CD4-positive, alpha-beta T cell treated with Interleukin-17A for 4 hours (primary cell): ENCODE results near the gene VTI1A.

ENCODE experiments used
- DNase-seq: peaks from one replicate; pipeline ENCODE4 v3.0.0-alpha.2; 2020; ENCODE audit warnings: mixed read lengths

The VTI1A gene

GRCh38 chr10:112649006-112649821 is 202.2 kb downstream of the VTI1A start:
- DNase-seq: no peak

DNA sequence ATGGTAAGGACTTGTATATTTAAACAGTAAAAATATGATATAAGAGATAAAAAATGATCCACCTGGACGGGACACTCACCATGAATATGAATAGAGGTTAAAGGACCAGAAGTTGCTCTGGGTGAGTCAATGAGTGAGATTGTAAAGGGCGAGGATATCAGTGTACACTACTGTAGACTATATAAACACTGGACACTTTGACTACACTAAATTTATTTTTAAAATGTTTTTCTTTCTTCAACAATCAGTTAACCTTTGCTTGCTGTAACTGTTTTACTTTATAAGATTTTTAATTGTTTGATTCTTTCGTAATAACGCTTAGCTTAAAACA is 202.8 kb downstream of the VTI1A start:
- DNase-seq: no peak

DNA sequence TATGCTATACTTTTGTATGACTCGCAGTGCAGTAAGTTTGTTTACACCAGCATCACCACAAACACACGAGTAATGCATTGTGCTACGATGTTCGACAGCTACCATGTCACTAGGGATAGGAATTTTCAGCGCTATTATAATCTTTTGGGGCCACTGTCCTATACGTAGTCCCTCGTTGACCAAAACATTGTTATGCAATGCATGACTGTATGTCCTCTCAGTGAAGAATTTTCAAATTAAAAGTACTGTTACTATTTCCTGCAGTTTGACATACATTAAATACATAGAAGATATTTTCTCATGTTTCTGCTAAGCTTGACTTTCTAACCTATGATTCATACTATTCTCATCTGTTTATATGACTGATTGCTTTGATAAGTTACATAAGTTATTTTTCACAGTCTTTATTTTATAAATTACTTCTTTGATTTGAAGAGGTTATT is 203.6 kb downstream of the VTI1A start:
- DNase-seq: no peak

- no peak for DNase-seq
These were observed 206.2 kb downstream of the VTI1A start for GRCh38 chr10:112653215-112653614.

DNA sequence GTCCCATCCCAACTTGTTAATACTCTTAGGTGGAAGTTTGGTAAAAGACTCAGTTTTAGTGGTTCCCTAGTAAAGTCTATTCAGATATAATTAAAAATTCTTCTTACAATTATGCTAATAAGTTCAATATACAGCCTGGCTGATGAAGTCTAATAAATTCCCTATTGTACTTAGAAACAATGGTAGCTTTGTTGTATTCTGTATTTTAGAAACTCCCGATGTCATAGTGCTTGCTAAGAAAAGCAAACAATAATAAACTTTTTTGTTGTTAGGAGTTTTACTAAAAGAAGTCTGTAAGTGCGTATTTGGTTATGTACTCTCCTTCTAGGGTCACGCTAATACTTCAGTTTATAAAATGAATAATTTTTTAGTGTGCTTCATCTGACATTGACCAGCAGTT is 206.8 kb downstream of the VTI1A start:
- DNase-seq: no peak

GRCh38 chr10:112654794-112655193 is 207.8 kb downstream of the VTI1A start:
- DNase-seq: no peak

DNA sequence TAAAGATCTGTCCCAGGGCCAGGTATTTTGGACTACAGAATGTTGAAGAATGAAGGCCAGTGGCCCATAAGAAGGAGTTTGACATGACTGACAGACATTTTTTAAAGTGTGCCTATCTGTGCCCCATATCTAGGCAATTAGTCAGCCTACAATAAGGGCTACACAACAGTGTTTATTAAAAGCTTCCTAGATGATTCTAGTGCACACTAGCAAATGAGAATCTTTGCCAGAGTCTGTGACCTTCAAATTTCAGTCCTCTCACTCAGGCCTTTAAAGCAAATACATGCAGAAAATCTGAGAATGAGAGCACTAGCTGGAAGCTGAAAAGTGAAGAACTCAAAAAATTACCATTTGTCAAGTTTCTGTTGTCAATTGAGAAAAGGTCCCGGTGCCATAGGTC is 208.7 kb downstream of the VTI1A start:
- DNase-seq: no peak

GRCh38 chr10:112658465-112658864 is 211.4 kb downstream of the VTI1A start:
- no peak for DNase-seq

- no peak for DNase-seq
These were observed 212.1 kb downstream of the VTI1A start for GRCh38 chr10:112658900-112659638.

DNA sequence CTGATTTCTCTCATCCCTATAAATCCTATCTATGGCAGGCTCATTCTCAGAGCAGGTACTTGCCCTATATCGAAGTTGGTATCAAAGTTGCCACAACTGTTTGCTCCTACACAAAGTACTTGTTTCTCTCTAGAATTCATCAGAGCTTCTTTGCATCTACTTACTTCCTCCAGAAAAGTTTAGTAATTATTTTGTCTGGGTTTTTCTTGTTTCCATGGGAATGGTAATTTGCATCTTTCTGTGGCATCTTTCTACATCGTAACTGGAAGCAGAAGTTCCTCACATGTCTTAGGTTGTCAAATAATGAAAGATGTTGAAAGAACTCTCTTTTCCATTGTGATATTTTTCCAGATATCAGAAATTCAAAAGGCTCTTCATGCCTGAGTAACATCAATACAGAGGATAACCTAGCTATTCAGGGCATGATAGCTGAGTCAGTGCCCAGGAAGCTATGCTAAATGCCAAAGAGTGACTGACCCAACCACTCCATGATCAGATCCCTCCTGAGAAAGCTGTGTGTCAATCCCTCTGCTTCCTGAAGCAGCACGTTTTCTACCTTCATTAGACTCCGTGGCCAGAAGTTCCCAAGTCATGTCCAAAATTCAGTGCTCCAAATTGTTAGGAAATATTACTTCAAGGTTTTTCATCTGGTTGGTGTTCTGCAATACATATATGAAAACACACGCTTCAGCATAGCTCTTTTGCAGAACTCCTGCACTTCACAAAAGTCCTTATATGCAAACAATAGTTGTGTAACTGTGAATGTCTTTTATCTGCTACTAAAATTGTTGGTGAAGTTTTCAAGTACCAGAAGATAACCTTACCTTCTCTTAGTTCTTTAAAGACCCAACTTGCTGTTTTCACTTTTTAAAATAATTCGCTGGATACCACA is 216.5 kb downstream of the VTI1A start:
- DNase-seq: no peak

DNA sequence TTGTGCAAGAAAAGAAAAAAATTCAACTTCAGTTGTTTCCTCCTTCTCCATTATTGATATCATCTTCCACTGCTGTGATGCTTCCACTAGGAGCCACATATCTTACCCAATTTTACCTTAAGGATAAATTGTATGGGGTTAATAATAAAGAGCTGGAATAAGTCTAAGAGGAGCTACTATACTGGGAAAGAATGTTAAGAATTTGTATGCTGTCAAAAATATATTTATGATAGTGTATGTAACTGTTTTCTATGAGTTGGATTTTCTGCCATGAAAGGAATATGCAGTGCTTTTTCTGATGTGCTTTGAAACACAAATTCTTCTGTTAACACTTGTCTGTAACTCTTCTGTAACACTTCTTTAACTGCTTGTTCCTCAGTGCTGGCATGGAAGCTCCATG is 219.1 kb downstream of the VTI1A start:
- no peak for DNase-seq

DNA sequence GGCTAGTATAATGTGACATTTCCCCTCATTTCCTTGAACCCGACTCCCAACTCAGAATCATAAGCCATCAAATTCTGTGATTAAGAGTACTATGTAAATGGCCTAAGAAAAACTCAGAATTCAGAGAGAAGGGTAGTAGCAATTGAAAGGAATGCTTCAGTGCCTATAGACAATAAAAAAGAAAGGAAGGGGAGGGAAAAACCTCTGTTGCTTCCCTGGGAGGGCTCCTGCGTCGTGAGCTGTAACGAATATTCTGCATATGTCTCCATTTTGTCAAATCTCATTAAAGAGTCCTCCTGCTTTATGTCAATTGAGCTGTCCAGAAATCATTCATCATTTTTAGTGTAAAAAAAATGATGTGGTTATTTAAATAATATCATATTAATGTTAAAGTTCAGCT is 223.0 kb downstream of the VTI1A start:
- DNase-seq: no peak

GRCh38 chr10:112671743-112672142 is 224.7 kb downstream of the VTI1A start:
- DNase-seq: no peak

- DNase-seq: no peak
These were observed 225.7 kb downstream of the VTI1A start for GRCh38 chr10:112672706-112673105.

- DNase-seq: no peak
These were observed 228.6 kb downstream of the VTI1A start for GRCh38 chr10:112675560-112676083.

- DNase-seq: no peak
These were observed 230.7 kb downstream of the VTI1A start for GRCh38 chr10:112677689-112678088.

GRCh38 chr10:112678581-112678980 is 231.6 kb downstream of the VTI1A start:
- no peak for DNase-seq

GRCh38 chr10:112678987-112679386 is 232.0 kb downstream of the VTI1A start:
- no peak for DNase-seq

- no peak for DNase-seq
These were observed 232.4 kb downstream of the VTI1A start for GRCh38 chr10:112679392-112679791.

- DNase-seq: no peak
These were observed 233.6 kb downstream of the VTI1A start for GRCh38 chr10:112680586-112680985.

- no peak for DNase-seq
These were observed 240.6 kb downstream of the VTI1A start for GRCh38 chr10:112687647-112688046.

- DNase-seq: no peak
These were observed 242.5 kb downstream of the VTI1A start for GRCh38 chr10:112689327-112690072.
